HepG2 (cell line): ENCODE data around the gene IFIT1B.

ENCODE experiments used
- CCAR2 ChIP-seq: fragments of 200-400 bp; formaldehyde crosslinking; optimal IDR thresholded peaks from 2 replicates; pipeline ENCODE3; 2018; ENCODE audit warnings: low read depth, mild to moderate bottlenecking, low read length, moderate library complexity
- KAT8 ChIP-seq: IDR thresholded peaks from 2 replicates; pipeline ENCODE4 v1.6.1; 2016; ENCODE audit warnings: missing genetic modification reagents, missing compliant biosample characterization
- NFRKB ChIP-seq: fragments of 450-650 bp; IDR thresholded peaks from 2 replicates; pipeline ENCODE4 v1.6.1; 2017
- NR3C1 ChIP-seq: sonication (generic); formaldehyde crosslinking; IDR thresholded peaks from 2 replicates; pipeline ENCODE4 v1.4.0; 2020; ENCODE audit warnings: missing genetic modification reagents
- POLR2A ChIP-seq, 2 experiments: IDR thresholded peaks; 2 replicates each; pipeline ENCODE4 v1.6.1; 2011; ENCODE audit warnings: low read depth in 2 of 2, low read length in 2 of 2, mild to moderate bottlenecking in 1 of 2, moderate library complexity in 1 of 2; ENCODE audit not compliant: insufficient read depth in 1 of 2
- POLR2AphosphoS5 ChIP-seq: IDR thresholded peaks from 2 replicates; pipeline ENCODE4 v1.6.1; 2012; ENCODE audit warnings: low read depth, low read length
- SIN3A ChIP-seq: IDR thresholded peaks from 2 replicates; pipeline ENCODE4 v1.6.1; 2011; ENCODE audit warnings: low read depth, mild to moderate bottlenecking, control low read depth, low read length, borderline replicate concordance
- SIX4 ChIP-seq: sonication (generic); formaldehyde crosslinking; IDR thresholded peaks from 2 replicates; pipeline ENCODE4 v1.4.0; 2020; ENCODE audit warnings: missing genetic modification reagents
- ZMAT3 ChIP-seq: sonication (generic); formaldehyde crosslinking; conservative IDR thresholded peaks from 2 replicates; pipeline ENCODE4 v1.7.0; 2021; ENCODE audit warnings: missing genetic modification reagents
- ZNF354B ChIP-seq: sonication (generic); formaldehyde crosslinking; IDR thresholded peaks from 2 replicates; pipeline ENCODE4 v1.8.0; 2022; ENCODE audit warnings: mild to moderate bottlenecking, missing genetic modification reagents
- TF ChIP-seq, protein P1 (sequence below), 2 experiments: sonication (generic) in 1 of 2; formaldehyde crosslinking in 1 of 2; IDR thresholded peaks; 2 replicates each; pipeline versions ENCODE4 v1.4.0 to v1.6.1; 2016 to 2020; ENCODE audit warnings: borderline replicate concordance in 1 of 2, low read depth in 1 of 2, mild to moderate bottlenecking in 1 of 2, missing genetic modification reagents in 1 of 2
- TF ChIP-seq, protein P2 (sequence below): sonication (generic); formaldehyde crosslinking; IDR thresholded peaks from 2 replicates; pipeline ENCODE4 v1.5.0; 2020; ENCODE audit warnings: mild to moderate bottlenecking, missing genetic modification reagents, moderate library complexity
- TF ChIP-seq, protein P3 (sequence below), 2 experiments: sonication (generic) in 1 of 2; formaldehyde crosslinking in 1 of 2; IDR thresholded peaks; 2 replicates each; pipeline versions ENCODE4 v1.4.0 to v1.6.1; 2018 to 2020; ENCODE audit warnings: missing genetic modification reagents in 2 of 2, borderline replicate concordance in 1 of 2, low read depth in 1 of 2, mild to moderate bottlenecking in 1 of 2, missing biosample characterization in 1 of 2
- TF ChIP-seq, protein P4 (sequence below): sonication (generic); formaldehyde crosslinking; IDR thresholded peaks from 2 replicates; pipeline ENCODE4 v1.4.0; 2020; ENCODE audit warnings: missing genetic modification reagents, mild to moderate bottlenecking, borderline replicate concordance

DNA sequence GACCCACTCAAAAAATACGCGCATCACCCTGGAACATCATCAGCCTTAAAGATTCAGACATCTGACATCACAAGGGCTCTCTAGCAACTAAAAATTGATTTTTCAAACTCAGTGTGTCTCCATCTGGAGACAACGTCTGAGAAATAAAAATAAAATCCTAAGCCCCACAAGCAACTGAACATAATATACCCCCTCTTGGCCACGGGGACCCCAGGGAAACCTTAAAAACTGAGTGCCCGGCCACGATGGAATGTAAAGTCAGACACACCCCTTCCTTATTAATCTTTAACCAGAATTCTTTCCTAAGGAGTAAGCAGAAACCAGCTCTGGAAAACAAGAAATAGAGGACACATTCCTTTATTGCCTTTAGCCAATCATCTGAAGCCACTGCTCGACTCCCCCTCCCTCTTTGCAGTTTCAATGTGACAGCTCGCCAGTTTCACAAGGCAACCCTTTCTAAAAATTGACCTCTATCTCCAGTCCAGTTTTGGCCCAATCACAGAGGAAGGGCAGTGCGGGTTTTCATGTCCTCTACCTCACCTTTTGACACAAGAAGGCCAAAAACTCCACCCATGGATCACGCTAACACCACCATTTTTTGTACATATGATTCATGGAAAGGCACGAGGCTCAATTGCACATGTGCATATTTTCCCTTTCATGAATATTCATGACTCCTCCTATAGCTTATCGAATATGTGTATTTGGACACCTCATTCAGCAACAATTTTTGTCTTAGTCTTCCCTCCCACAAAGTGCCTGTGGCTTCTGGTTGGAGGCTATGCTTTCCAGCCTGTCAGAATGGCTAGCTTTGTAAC lies 25.9 kb upstream of the IFIT1B start:
- TF ChIP-seq ZNF354B (CRISPR knock-in tag) (no peak), SIN3A (0 out of 2 replicates have a peak, but pooled peaks have one; percentile 46), ZMAT3 (CRISPR knock-in tag) (no peak), POLR2A (IDR thresholded peaks at IDR 0.05; ENCODE audit: insufficient read depth in 1 of 2, low read depth in 2 of 2, low read length in 2 of 2) (no peak), CCAR2 (no peak), POLR2AphosphoS5 (no peak), SIX4 (no peak), NFRKB (no peak), NR3C1 (CRISPR knock-in tag) (no peak), KAT8 (CRISPR knock-in tag) (no peak)
- TF ChIP-seq, protein P1, sequence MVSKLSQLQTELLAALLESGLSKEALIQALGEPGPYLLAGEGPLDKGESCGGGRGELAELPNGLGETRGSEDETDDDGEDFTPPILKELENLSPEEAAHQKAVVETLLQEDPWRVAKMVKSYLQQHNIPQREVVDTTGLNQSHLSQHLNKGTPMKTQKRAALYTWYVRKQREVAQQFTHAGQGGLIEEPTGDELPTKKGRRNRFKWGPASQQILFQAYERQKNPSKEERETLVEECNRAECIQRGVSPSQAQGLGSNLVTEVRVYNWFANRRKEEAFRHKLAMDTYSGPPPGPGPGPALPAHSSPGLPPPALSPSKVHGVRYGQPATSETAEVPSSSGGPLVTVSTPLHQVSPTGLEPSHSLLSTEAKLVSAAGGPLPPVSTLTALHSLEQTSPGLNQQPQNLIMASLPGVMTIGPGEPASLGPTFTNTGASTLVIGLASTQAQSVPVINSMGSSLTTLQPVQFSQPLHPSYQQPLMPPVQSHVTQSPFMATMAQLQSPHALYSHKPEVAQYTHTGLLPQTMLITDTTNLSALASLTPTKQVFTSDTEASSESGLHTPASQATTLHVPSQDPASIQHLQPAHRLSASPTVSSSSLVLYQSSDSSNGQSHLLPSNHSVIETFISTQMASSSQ (IDR thresholded peaks at IDR 0.05; ENCODE audit: low read depth), result peak; percentile 76
- TF ChIP-seq, protein P1 (CRISPR knock-in tag; IDR thresholded peaks at IDR 0.05; ENCODE audit: borderline replicate concordance), result peak; percentile 79; the same call in 1 of the 2 replicates
- TF ChIP-seq, protein P2, sequence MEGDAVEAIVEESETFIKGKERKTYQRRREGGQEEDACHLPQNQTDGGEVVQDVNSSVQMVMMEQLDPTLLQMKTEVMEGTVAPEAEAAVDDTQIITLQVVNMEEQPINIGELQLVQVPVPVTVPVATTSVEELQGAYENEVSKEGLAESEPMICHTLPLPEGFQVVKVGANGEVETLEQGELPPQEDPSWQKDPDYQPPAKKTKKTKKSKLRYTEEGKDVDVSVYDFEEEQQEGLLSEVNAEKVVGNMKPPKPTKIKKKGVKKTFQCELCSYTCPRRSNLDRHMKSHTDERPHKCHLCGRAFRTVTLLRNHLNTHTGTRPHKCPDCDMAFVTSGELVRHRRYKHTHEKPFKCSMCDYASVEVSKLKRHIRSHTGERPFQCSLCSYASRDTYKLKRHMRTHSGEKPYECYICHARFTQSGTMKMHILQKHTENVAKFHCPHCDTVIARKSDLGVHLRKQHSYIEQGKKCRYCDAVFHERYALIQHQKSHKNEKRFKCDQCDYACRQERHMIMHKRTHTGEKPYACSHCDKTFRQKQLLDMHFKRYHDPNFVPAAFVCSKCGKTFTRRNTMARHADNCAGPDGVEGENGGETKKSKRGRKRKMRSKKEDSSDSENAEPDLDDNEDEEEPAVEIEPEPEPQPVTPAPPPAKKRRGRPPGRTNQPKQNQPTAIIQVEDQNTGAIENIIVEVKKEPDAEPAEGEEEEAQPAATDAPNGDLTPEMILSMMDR (CRISPR knock-in tag), result no peak
- TF ChIP-seq, protein P3, sequence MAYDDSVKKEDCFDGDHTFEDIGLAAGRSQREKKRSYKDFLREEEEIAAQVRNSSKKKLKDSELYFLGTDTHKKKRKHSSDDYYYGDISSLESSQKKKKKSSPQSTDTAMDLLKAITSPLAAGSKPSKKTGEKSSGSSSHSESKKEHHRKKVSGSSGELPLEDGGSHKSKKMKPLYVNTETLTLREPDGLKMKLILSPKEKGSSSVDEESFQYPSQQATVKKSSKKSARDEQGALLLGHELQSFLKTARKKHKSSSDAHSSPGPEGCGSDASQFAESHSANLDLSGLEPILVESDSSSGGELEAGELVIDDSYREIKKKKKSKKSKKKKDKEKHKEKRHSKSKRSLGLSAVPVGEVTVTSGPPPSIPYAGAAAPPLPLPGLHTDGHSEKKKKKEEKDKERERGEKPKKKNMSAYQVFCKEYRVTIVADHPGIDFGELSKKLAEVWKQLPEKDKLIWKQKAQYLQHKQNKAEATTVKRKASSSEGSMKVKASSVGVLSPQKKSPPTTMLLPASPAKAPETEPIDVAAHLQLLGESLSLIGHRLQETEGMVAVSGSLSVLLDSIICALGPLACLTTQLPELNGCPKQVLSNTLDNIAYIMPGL (CRISPR knock-in tag; IDR thresholded peaks at IDR 0.05; ENCODE audit: borderline replicate concordance in 1 of 2, low read depth in 1 of 2), result no peak
- TF ChIP-seq, protein P4, sequence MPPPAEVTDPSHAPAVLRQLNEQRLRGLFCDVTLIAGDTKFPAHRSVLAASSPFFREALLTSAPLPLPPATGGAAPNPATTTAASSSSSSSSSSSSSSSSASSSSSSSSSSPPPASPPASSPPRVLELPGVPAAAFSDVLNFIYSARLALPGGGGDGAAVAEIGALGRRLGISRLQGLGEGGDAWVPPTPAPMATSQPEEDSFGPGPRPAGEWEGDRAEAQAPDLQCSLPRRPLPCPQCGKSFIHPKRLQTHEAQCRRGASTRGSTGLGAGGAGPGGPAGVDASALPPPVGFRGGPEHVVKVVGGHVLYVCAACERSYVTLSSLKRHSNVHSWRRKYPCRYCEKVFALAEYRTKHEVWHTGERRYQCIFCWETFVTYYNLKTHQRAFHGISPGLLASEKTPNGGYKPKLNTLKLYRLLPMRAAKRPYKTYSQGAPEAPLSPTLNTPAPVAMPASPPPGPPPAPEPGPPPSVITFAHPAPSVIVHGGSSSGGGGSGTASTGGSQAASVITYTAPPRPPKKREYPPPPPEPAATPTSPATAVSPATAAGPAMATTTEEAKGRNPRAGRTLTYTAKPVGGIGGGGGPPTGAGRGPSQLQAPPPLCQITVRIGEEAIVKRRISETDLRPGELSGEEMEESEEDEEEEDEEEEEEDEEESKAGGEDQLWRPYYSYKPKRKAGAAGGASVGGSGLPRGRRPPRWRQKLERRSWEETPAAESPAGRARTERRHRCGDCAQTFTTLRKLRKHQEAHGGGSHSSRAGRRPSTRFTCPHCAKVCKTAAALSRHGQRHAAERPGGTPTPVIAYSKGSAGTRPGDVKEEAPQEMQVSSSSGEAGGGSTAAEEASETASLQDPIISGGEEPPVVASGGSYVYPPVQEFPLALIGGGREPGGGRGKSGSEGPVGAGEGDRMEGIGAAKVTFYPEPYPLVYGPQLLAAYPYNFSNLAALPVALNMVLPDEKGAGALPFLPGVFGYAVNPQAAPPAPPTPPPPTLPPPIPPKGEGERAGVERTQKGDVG (CRISPR knock-in tag), result no peak
